ENCODE results near the gene DNAI2. TPM values are rescaled to one million over a fixed set of nuclear protein-coding genes. Genes with fewer than 3 reads are reported as not detected.

DNAI2 gene
- total RNA-seq, 4 donors from 2014 or later: 0.13 TPM; not detected in 3

GRCh38 chr17:74328487-74328886 is 54.5 kb downstream of the DNAI2 start:
- 94 to 100% methylated on average over 3 of the region's 3 CpGs for WGBS, 2 donors
- H3K4me3 ChIP-seq (replicated peaks in 1 of 3): no peak overlapping the region
- H3K27me3 ChIP-seq: no peaks in the 10 kb centered on the region
- no peaks in the 10 kb centered on the region for H3K9me3 ChIP-seq
- H3K36me3 ChIP-seq: no peaks in the 10 kb centered on the region
- no peak for DNase-seq
- H3K4me1 ChIP-seq: peaks cover 15 to 27% of the 10 kb centered on the region in 2 donors
- no peak overlapping the region for H3K27ac ChIP-seq
- TF ChIP-seq POLR2A (IDR thresholded peaks at IDR 0.05) (no peak), CTCF (IDR thresholded peaks at IDR 0.05) (no peak)
- intact Hi-C loops (cut with DNase I): no loop called here

DNA sequence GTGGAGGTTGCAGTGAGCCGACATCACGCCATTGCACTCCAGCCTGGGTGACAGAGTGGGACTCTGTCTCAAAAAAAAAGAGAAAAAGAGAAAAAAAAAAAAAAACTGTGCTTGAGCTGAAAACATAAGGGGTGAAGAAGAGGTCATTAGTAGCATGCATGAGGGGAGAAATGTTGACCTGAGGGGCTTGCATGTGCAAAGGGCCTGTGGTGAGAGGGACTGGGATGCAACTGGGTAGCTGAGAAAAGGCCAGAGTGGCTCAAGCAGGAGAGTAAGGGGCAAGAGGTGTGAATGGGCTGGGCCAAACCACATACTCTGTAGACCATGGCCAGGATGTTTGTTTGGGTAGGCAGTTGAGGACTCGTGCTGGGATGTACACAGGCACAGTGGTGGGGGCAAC is 55.3 kb downstream of the DNAI2 start:
- no peak for DNase-seq
- peaks cover 15 to 27% of the 10 kb centered on the region in 2 donors for H3K4me1 ChIP-seq
- intact Hi-C loops (cut with DNase I): no loop called here

DNA sequence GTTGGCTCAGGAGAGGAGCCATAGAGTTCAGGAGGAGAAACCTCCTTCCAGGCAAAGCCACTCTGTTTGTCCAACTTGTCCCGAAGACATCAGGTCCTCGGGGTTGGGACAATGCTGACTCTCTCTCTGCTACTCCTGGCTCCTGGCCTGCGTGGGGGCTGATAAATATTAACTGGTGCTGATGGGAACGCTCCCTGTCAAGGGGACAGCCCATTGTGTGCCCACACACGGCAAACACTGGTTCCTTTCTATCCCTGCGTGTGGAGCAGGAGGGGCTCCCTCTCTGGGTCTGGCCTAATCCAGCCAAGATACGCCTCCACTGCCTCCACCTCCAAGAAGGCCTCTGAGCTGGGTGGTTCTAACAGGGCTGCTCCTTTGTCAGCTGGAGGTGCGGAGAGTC is 56.4 kb downstream of the DNAI2 start:
- Histone ChIP-seq H3K36me3 (no peaks in the 10 kb centered on the region), H3K27me3 (no peaks in the 10 kb centered on the region), H3K4me1 (peaks cover 14 to 21% of the 10 kb centered on the region in 2 donors), H3K27ac (no peak overlapping the region), H3K4me3 (replicated peaks in 1 of 3) (no peak overlapping the region), H3K9me3 (no peaks in the 10 kb centered on the region)
- intact Hi-C loops (cut with DNase I): no loop called here
- WGBS, 2 donors: 60 to 89% methylated on average over 2 to 8 of the region's 8 CpGs
- TF ChIP-seq CTCF (IDR thresholded peaks at IDR 0.05) (no peak), POLR2A (IDR thresholded peaks at IDR 0.05) (no peak)
- DNase-seq: no peak

More for the DNA sequence above, 55.3 kb downstream of the DNAI2 start:
- no peak overlapping the region for H3K4me3 ChIP-seq (replicated peaks in 1 of 3)
- H3K27me3 ChIP-seq: no peaks in the 10 kb centered on the region
- H3K9me3 ChIP-seq: no peaks in the 10 kb centered on the region
- TF ChIP-seq POLR2A (IDR thresholded peaks at IDR 0.05) (no peak), CTCF (IDR thresholded peaks at IDR 0.05) (no peak)
- no peaks in the 10 kb centered on the region for H3K36me3 ChIP-seq
- 59 to 68% methylated on average over 3 of the region's 3 CpGs for WGBS, 2 donors
- no peak overlapping the region for H3K27ac ChIP-seq

GRCh38 chr17:74332017-74332650 is 58.1 kb downstream of the DNAI2 start:
- TF ChIP-seq POLR2A (IDR thresholded peaks at IDR 0.05): no peak
- TF ChIP-seq CTCF (IDR thresholded peaks at IDR 0.05): no peak
- intact Hi-C loops (cut with DNase I): no loop called here
- H3K9me3 ChIP-seq: no peaks in the 10 kb centered on the region
- 69 to 75% methylated on average over 7 of the region's 7 CpGs for WGBS, 2 donors
- H3K27me3 ChIP-seq: no peaks in the 10 kb centered on the region
- H3K36me3 ChIP-seq: no peaks in the 10 kb centered on the region
- no peak for DNase-seq
- no peak overlapping the region for H3K4me3 ChIP-seq (replicated peaks in 1 of 3)
- H3K27ac ChIP-seq: no peak overlapping the region
- peaks cover under 1 to 10% of the 10 kb centered on the region in 2 donors for H3K4me1 ChIP-seq

DNA sequence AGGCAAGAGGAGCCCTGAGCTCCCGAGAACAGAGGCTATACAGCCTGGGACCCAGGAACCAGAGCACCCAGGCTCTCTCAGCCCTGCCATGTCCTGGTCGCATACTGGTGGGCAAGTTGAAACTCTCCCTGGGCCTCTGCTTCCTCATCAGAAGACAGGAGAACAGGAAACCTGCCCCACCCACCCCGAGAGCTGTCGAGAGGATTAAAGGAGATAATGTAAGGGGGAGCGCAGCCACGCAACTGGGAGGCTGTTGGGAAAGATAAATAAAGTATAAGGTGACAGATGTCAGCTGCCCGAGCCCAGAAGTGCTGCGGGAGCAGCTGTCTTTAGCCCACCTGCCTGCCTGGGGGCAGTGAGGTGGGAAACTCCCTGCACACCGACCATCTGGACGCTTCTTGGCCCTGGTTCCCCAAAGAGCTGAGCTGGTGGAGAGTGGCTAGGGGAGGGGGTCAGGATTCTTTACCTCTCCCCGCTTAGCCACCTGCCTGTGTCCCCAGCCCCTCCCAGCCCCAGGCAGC is 58.8 kb downstream of the DNAI2 start:
- TF ChIP-seq POLR2A (IDR thresholded peaks at IDR 0.05) (no peak), CTCF (IDR thresholded peaks at IDR 0.05) (no peak)
- DNase-seq: no peak
- no peaks in the 10 kb centered on the region for H3K27me3 ChIP-seq
- H3K36me3 ChIP-seq: no peaks in the 10 kb centered on the region
- no peak overlapping the region for H3K27ac ChIP-seq
- H3K9me3 ChIP-seq: no peaks in the 10 kb centered on the region
- H3K4me1 ChIP-seq: peaks cover 4 to 12% of the 10 kb centered on the region in 2 donors
- intact Hi-C loops (cut with DNase I): no loop called here
- H3K4me3 ChIP-seq (replicated peaks in 1 of 3): no peak overlapping the region
- WGBS, 2 donors: 59 to 77% methylated on average over 11 of the region's 11 CpGs

All from thyroid gland (tissue), 4 donors.